ENCODE data around the gene TTLL12.

GRCh38 chr22:43228330-43228729 is 41.4 kb upstream of the TTLL12 start:
- no peak for TF ChIP-seq EZH2 (IDR thresholded peaks at IDR 0.05; ENCODE audit: insufficient read depth, low read length)
- TF ChIP-seq, protein P1, sequence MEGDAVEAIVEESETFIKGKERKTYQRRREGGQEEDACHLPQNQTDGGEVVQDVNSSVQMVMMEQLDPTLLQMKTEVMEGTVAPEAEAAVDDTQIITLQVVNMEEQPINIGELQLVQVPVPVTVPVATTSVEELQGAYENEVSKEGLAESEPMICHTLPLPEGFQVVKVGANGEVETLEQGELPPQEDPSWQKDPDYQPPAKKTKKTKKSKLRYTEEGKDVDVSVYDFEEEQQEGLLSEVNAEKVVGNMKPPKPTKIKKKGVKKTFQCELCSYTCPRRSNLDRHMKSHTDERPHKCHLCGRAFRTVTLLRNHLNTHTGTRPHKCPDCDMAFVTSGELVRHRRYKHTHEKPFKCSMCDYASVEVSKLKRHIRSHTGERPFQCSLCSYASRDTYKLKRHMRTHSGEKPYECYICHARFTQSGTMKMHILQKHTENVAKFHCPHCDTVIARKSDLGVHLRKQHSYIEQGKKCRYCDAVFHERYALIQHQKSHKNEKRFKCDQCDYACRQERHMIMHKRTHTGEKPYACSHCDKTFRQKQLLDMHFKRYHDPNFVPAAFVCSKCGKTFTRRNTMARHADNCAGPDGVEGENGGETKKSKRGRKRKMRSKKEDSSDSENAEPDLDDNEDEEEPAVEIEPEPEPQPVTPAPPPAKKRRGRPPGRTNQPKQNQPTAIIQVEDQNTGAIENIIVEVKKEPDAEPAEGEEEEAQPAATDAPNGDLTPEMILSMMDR (IDR thresholded peaks at IDR 0.05; ENCODE audit: insufficient read depth, low read depth, low read length): peak; percentile 20

Measured in astrocyte (in vitro differentiated cells and primary cell).